GM12891 (cell line): ENCODE data around the gene ZBTB43.
A peak's percentile ranks its signal among the peaks of the same experiment; 100 is the strongest.

Experiments used
- DNase-seq: peaks from one replicate; pipeline ENCODE4 v3.0.0; 2011; ENCODE audit warnings: low spot score; ENCODE audit not compliant: insufficient read length
- FAIRE-seq: peaks from 2 replicates; lab custom pipeline; 2011; peaks lifted over from hg19 to GRCh38; lab: Jason Lieb, UNC
- PAX5 ChIP-seq: IDR thresholded peaks from 2 replicates; pipeline ENCODE4 v1.6.1; 2011; ENCODE audit warnings: low read length, moderate library complexity, mild to moderate bottlenecking; ENCODE audit not compliant: insufficient read depth, severe bottlenecking
- POLR2A ChIP-seq: IDR thresholded peaks from 2 replicates; pipeline ENCODE4 v1.6.1; 2011; ENCODE audit warnings: low read depth, low read length, control low read depth
- POLR2AphosphoS5 ChIP-seq: IDR thresholded peaks from 2 replicates; pipeline ENCODE4 v1.6.1; 2011; ENCODE audit warnings: low read depth, low read length, control low read depth
- POU2F2 ChIP-seq: IDR thresholded peaks from 2 replicates; pipeline ENCODE4 v1.6.1; 2011; ENCODE audit warnings: low read depth, mild to moderate bottlenecking, control low read depth, low read length, moderate library complexity
- SPI1 ChIP-seq: IDR thresholded peaks from 2 replicates; pipeline ENCODE4 v1.6.1; 2011; ENCODE audit warnings: low read depth, low read length, control low read depth
- TAF1 ChIP-seq: IDR thresholded peaks from 2 replicates; pipeline ENCODE4 v1.6.1; 2011; ENCODE audit warnings: low read depth, low read length, control low read depth

Gene ZBTB43

GRCh38 chr9:126839301-126839700, 34.5 kb downstream of the ZBTB43 start:
- TF ChIP-seq PAX5 (no peak), POLR2A (no peak), POU2F2 (no peak), SPI1 (no peak), TAF1 (no peak)
- FAIRE-seq (no peak), DNase-seq (no peak)

- DNase-seq (no peak), FAIRE-seq (no peak)
- TF ChIP-seq SPI1 = no peak
- TF ChIP-seq PAX5 = no peak
- no peak for TF ChIP-seq POLR2A
- TF ChIP-seq POLR2AphosphoS5 = no peak
- no peak for TF ChIP-seq TAF1
- TF ChIP-seq POU2F2 = no peak
These were observed 37.5 kb downstream of the ZBTB43 start for GRCh38 chr9:126842220-126842842.

- TF ChIP-seq SPI1 = no peak
- TF ChIP-seq POLR2AphosphoS5 = no peak
- TF ChIP-seq POLR2A = no peak
- no peak for TF ChIP-seq PAX5
- TF ChIP-seq TAF1 = no peak
- TF ChIP-seq POU2F2 = no peak
- FAIRE-seq (peak; percentile 45), DNase-seq (peak; percentile 30)
These were observed 38.3 kb downstream of the ZBTB43 start for GRCh38 chr9:126842977-126843799.

GRCh38 chr9:126844085-126844484, 39.2 kb downstream of the ZBTB43 start:
- FAIRE-seq (no peak), DNase-seq (no peak)
- TF ChIP-seq POLR2A (no peak), PAX5 (no peak), TAF1 (no peak), POLR2AphosphoS5 (no peak), POU2F2 (no peak), SPI1 (no peak)

GRCh38 chr9:126847051-126847450, 42.2 kb downstream of the ZBTB43 start:
- TF ChIP-seq POU2F2 (no peak), TAF1 (no peak), POLR2AphosphoS5 (no peak), PAX5 (no peak), SPI1 (no peak), POLR2A (no peak)
- FAIRE-seq = no peak
- no peak for DNase-seq

GRCh38 chr9:126849591-126850225, 44.9 kb downstream of the ZBTB43 start:
- TF ChIP-seq TAF1 (no peak), SPI1 (no peak), POLR2A (no peak), PAX5 (no peak), POU2F2 (no peak), POLR2AphosphoS5 (no peak)
- DNase-seq = no peak
- FAIRE-seq = no peak

- no peak for DNase-seq
- no peak for FAIRE-seq
- TF ChIP-seq TAF1 (no peak), SPI1 (no peak), PAX5 (no peak), POLR2A (no peak), POLR2AphosphoS5 (no peak), POU2F2 (no peak)
These were observed 46.5 kb downstream of the ZBTB43 start for GRCh38 chr9:126851286-126851880.

- TF ChIP-seq SPI1 (no peak), POLR2AphosphoS5 (no peak), TAF1 (no peak), PAX5 (no peak), POLR2A (no peak)
- no peak for DNase-seq
- no peak for FAIRE-seq
These were observed 47.3 kb downstream of the ZBTB43 start for GRCh38 chr9:126852086-126852688.

GRCh38 chr9:126853667-126854066, 48.8 kb downstream of the ZBTB43 start:
- FAIRE-seq = no peak
- DNase-seq = no peak
- TF ChIP-seq TAF1 (no peak), POU2F2 (no peak), POLR2AphosphoS5 (no peak), POLR2A (no peak), SPI1 (no peak), PAX5 (no peak)

- DNase-seq = no peak
- FAIRE-seq = no peak
- TF ChIP-seq POLR2AphosphoS5 = no peak
- TF ChIP-seq TAF1 = no peak
- TF ChIP-seq POU2F2 = no peak
- no peak for TF ChIP-seq PAX5
- no peak for TF ChIP-seq POLR2A
- TF ChIP-seq SPI1 = no peak
These were observed 49.9 kb downstream of the ZBTB43 start for GRCh38 chr9:126854734-126855133.
